GM10248 (cell line): ENCODE results near the gene PADI6.
"Not testable (repeated sequence)": the region's sequence is repeated elsewhere in the genome, so short reads cannot be mapped to it uniquely, and the experiment has no call there.

Experiments
- CTCF ChIA-PET: fragments of 300-600 bp; sonication (Branson Sonifier 250); formaldehyde crosslinking; extraction: SDS; loops from one replicate; lab custom pipeline; 2021; ENCODE audit warnings: antibody characterized with exemption; lab: Yijun Ruan, JAX
- POLR2A ChIA-PET: fragments of 350-650 bp; sonication (Branson Sonifier 250); formaldehyde crosslinking; extraction: SDS; loops from one replicate; lab custom pipeline; 2020; ENCODE audit warnings: antibody characterized with exemption; lab: Yijun Ruan, JAX
- DNase-seq: peaks from one replicate; pipeline ENCODE4 v3.0.0; 2012; ENCODE audit errors: extremely low spot score
- TF ChIP-seq, protein P1 (sequence below): IDR thresholded peaks from 2 replicates; pipeline ENCODE4 v1.5.1; 2012; ENCODE audit warnings: mild to moderate bottlenecking, low read depth; ENCODE audit errors: extremely low read depth, missing control alignments, control extremely low read depth

PADI6 gene

GRCh38 chr1:17338706-17339493 is 33.1 kb upstream of the PADI6 start:
- TF ChIP-seq, protein P1, sequence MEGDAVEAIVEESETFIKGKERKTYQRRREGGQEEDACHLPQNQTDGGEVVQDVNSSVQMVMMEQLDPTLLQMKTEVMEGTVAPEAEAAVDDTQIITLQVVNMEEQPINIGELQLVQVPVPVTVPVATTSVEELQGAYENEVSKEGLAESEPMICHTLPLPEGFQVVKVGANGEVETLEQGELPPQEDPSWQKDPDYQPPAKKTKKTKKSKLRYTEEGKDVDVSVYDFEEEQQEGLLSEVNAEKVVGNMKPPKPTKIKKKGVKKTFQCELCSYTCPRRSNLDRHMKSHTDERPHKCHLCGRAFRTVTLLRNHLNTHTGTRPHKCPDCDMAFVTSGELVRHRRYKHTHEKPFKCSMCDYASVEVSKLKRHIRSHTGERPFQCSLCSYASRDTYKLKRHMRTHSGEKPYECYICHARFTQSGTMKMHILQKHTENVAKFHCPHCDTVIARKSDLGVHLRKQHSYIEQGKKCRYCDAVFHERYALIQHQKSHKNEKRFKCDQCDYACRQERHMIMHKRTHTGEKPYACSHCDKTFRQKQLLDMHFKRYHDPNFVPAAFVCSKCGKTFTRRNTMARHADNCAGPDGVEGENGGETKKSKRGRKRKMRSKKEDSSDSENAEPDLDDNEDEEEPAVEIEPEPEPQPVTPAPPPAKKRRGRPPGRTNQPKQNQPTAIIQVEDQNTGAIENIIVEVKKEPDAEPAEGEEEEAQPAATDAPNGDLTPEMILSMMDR: no peak
- no peak for DNase-seq
- CTCF ChIA-PET: interaction anchor here (0.8 to 1.2 kb wide), 3 partner anchors 11 to 33 kb away, joined by 3 read pairs; no protein-coding TSS in a partner anchor
- POLR2A ChIA-PET: no interaction called here

DNA sequence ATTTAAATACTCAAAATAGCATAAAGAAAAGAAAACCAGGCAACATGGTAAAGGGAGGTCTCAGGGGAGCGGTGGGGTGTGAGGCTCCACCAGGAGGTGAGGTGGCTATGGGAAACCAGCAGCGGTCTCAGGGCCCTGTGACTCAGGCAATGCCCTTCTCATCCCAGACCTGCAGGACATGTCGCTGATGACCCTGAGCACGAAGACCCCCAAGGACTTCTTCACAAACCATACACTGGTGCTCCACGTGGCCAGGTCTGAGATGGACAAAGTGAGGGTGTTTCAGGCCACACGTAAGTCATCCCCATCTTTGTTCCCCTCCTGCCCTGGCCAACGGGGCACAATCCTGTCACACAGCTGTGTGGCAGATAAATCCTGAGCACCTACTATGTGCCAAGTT is 32.5 kb upstream of the PADI6 start:
- TF ChIP-seq, protein P1: no peak
- ChIA-PET CTCF (interaction anchor here (0.8 to 1.2 kb wide), 2 partner anchors 10 to 32 kb away, joined by 3 read pairs; no protein-coding TSS in a partner anchor), POLR2A (no interaction called here)
- no peak for DNase-seq

GRCh38 chr1:17340358-17340757 is 31.6 kb upstream of the PADI6 start:
- TF ChIP-seq, protein P1: no peak
- ChIA-PET CTCF (no interaction called here), POLR2A (no interaction called here)
- DNase-seq: no peak

DNA sequence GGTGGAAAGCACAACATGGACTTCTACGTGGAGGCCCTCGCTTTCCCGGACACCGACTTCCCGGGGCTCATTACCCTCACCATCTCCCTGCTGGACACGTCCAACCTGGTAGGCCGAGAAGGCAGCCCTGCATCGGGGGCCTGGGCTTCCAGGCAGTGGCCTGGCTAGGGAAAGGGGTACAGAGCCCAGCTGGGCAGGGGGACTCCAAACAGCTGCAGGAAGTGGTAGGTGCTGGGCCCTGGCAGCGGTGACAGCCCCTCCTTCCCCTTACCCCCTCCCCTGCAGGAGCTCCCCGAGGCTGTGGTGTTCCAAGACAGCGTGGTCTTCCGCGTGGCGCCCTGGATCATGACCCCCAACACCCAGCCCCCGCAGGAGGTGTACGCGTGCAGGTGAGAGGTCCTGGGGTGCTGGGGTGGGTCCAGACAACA is 30.0 kb upstream of the PADI6 start:
- POLR2A ChIA-PET: interaction anchor here (0.6 kb wide), 1 partner anchor 9 kb away, joined by 3 read pairs; no protein-coding TSS in a partner anchor
- TF ChIP-seq, protein P1: no peak
- no peak for DNase-seq
- CTCF ChIA-PET: no interaction called here

DNA sequence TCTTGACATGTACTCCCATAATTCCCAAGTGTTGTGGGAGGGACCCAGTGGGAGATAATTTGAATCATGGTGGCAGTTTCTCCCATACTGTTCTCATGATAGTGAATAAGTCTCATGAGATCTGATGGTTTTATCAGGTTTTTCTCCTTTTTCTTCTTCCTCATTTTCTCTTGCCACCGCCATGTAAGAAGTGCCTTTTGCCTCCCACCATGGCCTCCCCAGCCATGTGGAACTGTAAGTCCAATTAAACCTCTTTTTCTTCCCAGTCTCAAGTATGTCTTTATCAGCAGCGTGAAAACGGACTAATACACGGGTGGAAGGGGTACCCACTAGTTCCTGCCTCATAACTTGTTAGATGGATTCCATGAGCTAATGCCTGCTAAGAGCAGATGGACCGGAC is 26.5 kb upstream of the PADI6 start:
- CTCF ChIA-PET: interaction anchor here (1.6 kb wide), 1 partner anchor 10 kb away, joined by 3 read pairs; no protein-coding TSS in a partner anchor
- DNase-seq, POLR2A ChIA-PET: not testable (repeated sequence)

- TF ChIP-seq, protein P1: no peak
- DNase-seq: no peak
- CTCF ChIA-PET: interaction anchor here (1.6 kb wide), 1 partner anchor 10 kb away, joined by 3 read pairs; no protein-coding TSS in a partner anchor
These were observed 25.8 kb upstream of the PADI6 start for GRCh38 chr1:17346046-17346789.

More at GRCh38 chr1:17346046-17346789, 25.8 kb upstream of the PADI6 start:
- POLR2A ChIA-PET: no interaction called here
